Bronchial epithelial cell (primary cell): ENCODE results near the gene TMSB10. TPM values are rescaled to one million over a fixed set of nuclear protein-coding genes. Genes with fewer than 3 reads are reported as not detected.

ENCODE experiments used
- DNase-seq: peaks from one replicate; pipeline ENCODE4 v3.0.0-alpha.2; 2010; ENCODE audit warnings: low read depth
- FAIRE-seq: peaks from 2 replicates; lab custom pipeline; 2011; peaks lifted over from hg19 to GRCh38; lab: Jason Lieb, UNC
- H3K27me3 ChIP-seq: 2 replicates; pipeline ENCODE4 v1.5.1; 2011; ENCODE audit warnings: low read length; ENCODE audit not compliant: control insufficient read depth, insufficient read depth
- H3K36me3 ChIP-seq: 2 replicates; pipeline ENCODE4 v1.5.1; 2011; ENCODE audit warnings: low read length; ENCODE audit not compliant: control insufficient read depth, insufficient read depth
- H3K4me3 ChIP-seq: 2 replicates; pipeline ENCODE4 v1.5.1; 2011; ENCODE audit warnings: mild to moderate bottlenecking, low read depth, low read length, control low read depth
- total RNA-seq: library from RNA; depleted of rRNA; stranded (reverse); fragments of >200 nt; gene quantifications from 2 replicates; pipeline ENCODE4 v1.2.1, GENCODE V29; 2014
- TF ChIP-seq, protein P1 (sequence below): IDR thresholded peaks from 2 replicates; pipeline ENCODE4 v1.5.1; 2011; ENCODE audit warnings: mild to moderate bottlenecking, moderate library complexity, low read length, control low read depth, inconsistent platforms; ENCODE audit not compliant: insufficient read depth, severe bottlenecking

The TMSB10 gene
- total RNA-seq, 1 donor from 2014 or later, result 8,033 TPM

DNA sequence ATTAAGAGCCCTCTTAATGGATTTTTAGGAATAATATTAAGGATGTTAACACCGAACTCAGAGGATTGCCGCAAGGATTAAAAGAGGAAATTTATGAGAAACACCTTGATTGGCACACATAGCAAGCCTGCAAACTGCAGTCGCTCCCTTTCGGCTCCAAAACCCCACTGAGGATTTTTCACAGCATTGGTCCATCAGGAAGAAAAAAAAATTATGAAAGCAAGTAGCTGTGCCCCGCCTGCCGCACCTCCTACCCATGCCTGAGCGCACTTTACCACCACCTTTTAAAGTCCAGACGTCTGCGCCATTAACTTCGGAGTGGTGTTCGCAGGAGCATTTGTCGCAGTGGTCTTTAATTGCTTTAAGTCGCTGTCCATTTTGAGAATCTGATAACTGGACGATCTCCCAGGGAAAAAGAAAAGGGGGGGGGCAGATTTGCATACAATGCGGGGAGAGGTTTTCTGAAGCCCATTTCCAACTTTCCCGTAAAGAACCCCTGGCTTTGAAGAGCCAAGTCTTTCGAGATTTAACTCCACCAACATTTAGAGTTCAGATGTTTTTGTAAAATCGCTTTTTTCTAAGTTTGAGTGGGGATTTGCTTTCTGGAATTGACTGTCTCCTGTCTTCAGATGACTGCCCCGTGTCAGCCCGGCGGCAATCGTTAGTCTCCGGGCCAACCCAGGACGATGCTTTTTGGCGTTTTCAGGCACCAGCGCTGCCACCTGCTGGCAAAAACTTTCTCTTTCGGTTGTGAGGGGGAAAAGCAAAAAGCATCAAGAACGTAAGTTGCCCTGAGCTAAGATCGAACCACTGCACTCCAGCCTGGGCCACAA, 23.7 kb upstream of the TMSB10 start:
- DNase-seq, result peak; percentile 73
- TF ChIP-seq, protein P1, sequence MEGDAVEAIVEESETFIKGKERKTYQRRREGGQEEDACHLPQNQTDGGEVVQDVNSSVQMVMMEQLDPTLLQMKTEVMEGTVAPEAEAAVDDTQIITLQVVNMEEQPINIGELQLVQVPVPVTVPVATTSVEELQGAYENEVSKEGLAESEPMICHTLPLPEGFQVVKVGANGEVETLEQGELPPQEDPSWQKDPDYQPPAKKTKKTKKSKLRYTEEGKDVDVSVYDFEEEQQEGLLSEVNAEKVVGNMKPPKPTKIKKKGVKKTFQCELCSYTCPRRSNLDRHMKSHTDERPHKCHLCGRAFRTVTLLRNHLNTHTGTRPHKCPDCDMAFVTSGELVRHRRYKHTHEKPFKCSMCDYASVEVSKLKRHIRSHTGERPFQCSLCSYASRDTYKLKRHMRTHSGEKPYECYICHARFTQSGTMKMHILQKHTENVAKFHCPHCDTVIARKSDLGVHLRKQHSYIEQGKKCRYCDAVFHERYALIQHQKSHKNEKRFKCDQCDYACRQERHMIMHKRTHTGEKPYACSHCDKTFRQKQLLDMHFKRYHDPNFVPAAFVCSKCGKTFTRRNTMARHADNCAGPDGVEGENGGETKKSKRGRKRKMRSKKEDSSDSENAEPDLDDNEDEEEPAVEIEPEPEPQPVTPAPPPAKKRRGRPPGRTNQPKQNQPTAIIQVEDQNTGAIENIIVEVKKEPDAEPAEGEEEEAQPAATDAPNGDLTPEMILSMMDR, result peak; percentile 77
- no peak for FAIRE-seq
- peak overlapping the region; percentile 38 for H3K4me3 ChIP-seq
- no peaks in the 10 kb centered on the region for H3K36me3 ChIP-seq
- H3K27me3 ChIP-seq, result peaks cover 15% of the 10 kb centered on the region

DNA sequence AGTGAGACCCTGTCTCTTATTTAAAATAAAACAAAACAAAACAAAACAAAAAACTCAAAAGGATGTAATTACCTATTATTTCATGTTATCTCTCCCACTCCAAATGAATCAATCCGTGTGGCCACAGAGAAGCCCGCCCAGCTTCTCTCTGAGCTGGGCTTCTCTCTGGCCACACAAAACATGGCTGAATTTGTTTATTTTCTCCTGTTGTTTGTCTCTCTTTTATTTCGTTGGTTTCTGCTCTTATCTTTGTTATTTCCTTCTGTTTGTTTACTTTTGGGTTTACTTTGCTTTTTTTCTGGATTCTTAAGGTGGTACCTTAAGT, 23.1 kb upstream of the TMSB10 start:
- H3K36me3 ChIP-seq, result no peaks in the 10 kb centered on the region
- FAIRE-seq (no peak), DNase-seq (no peak)
- no peak overlapping the region for H3K4me3 ChIP-seq
- TF ChIP-seq, protein P1, result no peak
- H3K27me3 ChIP-seq, result peaks cover 15% of the 10 kb centered on the region

DNA sequence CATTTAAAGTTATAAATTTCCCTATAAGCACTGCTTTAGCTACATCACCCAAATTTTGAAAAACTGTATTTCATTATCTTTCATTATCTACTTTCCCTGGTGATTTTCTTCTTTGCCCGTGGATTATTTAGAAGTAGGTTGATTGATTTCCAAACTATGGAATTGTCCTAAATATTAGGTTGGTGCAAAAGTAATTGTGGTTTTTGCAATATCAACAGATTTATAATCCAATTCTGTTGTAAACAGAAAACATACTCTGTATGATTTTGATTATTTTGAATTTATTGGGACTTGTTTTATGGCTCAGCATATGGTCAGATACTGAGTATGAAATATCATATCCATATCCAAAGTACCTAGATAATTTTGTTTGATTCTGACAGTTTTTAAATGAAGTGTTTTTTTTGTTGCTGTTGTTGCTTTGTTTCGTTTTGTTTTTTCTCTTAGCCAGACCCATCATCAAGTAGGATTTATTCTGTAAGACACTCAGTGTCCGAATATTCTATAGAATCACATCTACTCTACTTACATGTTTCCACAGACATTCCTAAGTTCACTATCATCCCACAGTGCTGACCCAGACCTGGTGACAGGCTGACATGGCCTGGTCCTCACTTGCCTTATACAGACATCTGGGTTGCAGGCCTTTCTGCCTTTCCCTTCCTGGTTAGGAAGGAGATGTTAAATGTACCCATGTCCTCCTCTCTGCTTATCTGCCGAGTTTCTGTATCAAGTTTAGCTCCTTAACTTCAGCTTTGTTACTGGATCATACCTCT, 22.5 kb upstream of the TMSB10 start:
- H3K4me3 ChIP-seq, result no peak overlapping the region
- no peak for FAIRE-seq
- peaks cover 15% of the 10 kb centered on the region for H3K27me3 ChIP-seq
- H3K36me3 ChIP-seq, result no peaks in the 10 kb centered on the region
- no peak for DNase-seq
- TF ChIP-seq, protein P1, result no peak

DNA sequence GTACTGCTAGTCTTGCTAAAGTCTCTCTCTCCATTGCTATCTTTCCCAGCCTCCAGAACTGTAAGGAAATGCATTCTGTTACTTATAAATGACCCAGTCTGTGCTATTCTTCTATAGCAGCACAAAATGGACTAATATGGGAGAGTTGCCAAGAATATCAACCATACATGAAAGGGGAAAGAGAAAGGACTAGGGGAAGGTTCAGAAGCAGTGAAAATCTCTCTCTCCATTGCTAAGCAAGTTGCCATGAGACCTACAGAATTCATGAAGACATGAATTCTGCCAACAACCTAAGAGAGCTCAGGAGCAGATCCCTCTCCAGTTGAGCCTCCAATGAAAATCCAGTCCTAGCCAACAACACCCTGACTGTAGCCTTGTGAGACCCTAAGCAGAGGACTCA, 21.0 kb upstream of the TMSB10 start:
- DNase-seq (no peak), FAIRE-seq (no peak)
- Histone ChIP-seq H3K4me3 (no peak overlapping the region), H3K36me3 (no peaks in the 10 kb centered on the region), H3K27me3 (peaks cover 11% of the 10 kb centered on the region)
- TF ChIP-seq, protein P1, result no peak

GRCh38 chr2:84885111-84885510, 20.3 kb upstream of the TMSB10 start:
- TF ChIP-seq, protein P1, result no peak
- Histone ChIP-seq H3K4me3 (no peak overlapping the region), H3K36me3 (no peaks in the 10 kb centered on the region), H3K27me3 (peaks cover 6% of the 10 kb centered on the region)
- DNase-seq, result no peak
- FAIRE-seq, result no peak
